Measurements from ENCODE around the gene COX4I2. TPM values are rescaled to one million over a fixed set of nuclear protein-coding genes. Genes with fewer than 3 reads are reported as not detected.

COX4I2 gene
- total RNA-seq (10 to 100 TPM in 5 of 9 donors, 1 to 10 TPM in 4; 5.7 to 29.4 (median 10.6) TPM), polyA plus RNA-seq (10 to 100 TPM; 13.6 to 42.8 TPM)
- long read RNA-seq, donor 1, transcript COX4I2-201 (5 exons, 693 nt), result major isoform, 6 of 9 reads
- long read RNA-seq, donor 1, partial matches to known transcripts, result 1 of 9 reads
- long read RNA-seq, donor 1, other reads (novel, unspliced or antisense), result 2 of 9 reads
- long read RNA-seq, donor 2, partial matches to known transcripts, result 1 of 5 reads
- long read RNA-seq, donor 2, other reads (novel, unspliced or antisense), result 2 of 5 reads
- long read RNA-seq, donor 3, partial matches to known transcripts, result 1 of 5 reads
- long read RNA-seq, donor 3, other reads (novel, unspliced or antisense), result 2 of 5 reads

DNA sequence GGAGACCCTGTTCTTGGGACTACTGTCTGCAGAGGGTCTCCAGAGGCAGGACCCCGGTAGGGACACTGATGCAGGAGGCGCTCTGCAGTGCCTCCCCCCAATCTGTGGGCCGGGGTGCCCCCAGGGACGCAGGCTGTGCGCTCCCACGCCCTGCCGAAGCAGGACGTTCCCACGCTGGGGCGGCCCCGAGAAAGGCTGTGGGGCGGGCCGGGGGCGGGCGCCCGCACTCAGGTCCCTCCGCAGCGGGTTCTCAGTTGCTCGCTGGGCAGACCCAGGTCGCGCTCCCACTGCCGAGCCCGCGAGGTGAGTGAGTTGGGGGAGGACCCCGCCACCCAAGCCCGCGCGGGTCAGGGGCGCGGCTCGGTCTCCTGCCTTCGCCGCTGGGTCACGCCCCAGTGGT, at the start of gene COX4I2:
COX4I2 (plus strand) TSS at position 253 of the 400 bp plus-strand sequence. CDS start 1,106 bp downstream, outside the sequence.
- TF ChIP-seq, protein P1, sequence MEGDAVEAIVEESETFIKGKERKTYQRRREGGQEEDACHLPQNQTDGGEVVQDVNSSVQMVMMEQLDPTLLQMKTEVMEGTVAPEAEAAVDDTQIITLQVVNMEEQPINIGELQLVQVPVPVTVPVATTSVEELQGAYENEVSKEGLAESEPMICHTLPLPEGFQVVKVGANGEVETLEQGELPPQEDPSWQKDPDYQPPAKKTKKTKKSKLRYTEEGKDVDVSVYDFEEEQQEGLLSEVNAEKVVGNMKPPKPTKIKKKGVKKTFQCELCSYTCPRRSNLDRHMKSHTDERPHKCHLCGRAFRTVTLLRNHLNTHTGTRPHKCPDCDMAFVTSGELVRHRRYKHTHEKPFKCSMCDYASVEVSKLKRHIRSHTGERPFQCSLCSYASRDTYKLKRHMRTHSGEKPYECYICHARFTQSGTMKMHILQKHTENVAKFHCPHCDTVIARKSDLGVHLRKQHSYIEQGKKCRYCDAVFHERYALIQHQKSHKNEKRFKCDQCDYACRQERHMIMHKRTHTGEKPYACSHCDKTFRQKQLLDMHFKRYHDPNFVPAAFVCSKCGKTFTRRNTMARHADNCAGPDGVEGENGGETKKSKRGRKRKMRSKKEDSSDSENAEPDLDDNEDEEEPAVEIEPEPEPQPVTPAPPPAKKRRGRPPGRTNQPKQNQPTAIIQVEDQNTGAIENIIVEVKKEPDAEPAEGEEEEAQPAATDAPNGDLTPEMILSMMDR (IDR thresholded peaks at IDR 0.05), result no peak
- peak in 1 of 2 donors; percentile 38 for TF ChIP-seq POLR2A (IDR thresholded peaks at IDR 0.05)
- WGBS, 4 donors, result 31 to 40% (median 36%) methylated on average over 4 to 34 of the region's 34 CpGs
- Histone ChIP-seq H3K36me3 (no peaks in the 10 kb centered on the region), H3K4me3 (peak within 1 kb of the TSS in 11 of 12 donors; percentile 5 to 62 (median 47)), H3K27ac (peak within 1 kb of the TSS; percentile 17 to 88 (median 74)), H3K4me1 (peaks cover 0 to 12% (median 2%) of the 10 kb centered on the region in 12 donors), H3K9me3 (no peaks in the 10 kb centered on the region), H3K27me3 (peaks cover 0 to 7% (median 0%) of the 10 kb centered on the region in 9 donors)
- ATAC-seq (peak; percentile 38 to 66 (median 58)), DNase-seq (peak; percentile 54 to 73 (median 69))
- intact Hi-C loops (cut with DNase I), result no loop called here

DNA sequence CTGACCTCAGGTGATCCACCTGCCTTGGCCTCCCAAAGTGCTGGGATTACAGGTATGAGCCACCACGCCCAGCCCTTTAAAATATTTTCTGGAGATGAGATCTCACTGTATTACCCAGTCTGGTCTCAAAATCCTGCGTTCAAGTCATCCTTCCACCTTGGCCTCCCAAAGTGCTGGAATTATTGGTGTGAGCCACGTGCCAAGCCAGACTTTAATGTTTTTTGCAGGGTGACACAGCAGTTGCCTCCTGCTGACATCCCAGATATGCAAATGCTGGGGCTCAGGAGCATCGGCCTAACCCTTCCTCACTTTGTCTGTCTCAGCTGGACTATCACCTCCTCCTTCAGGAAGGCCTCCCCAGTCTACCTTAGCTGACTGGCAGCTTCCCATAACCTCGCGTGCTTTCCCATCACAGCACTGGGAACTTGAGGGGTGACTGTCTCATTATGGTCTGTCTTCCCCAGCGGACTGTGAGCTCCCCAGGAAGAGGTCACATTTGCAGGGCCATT, 46.9 kb upstream of the COX4I2 start:
- Histone ChIP-seq H3K27ac (peak overlapping the region in 9 of 12 donors; percentile 13 to 97 (median 60)), H3K4me3 (no peak overlapping the region), H3K27me3 (peaks cover 0 to 9% (median 0%) of the 10 kb centered on the region in 9 donors), H3K9me3 (no peaks in the 10 kb centered on the region), H3K36me3 (no peaks in the 10 kb centered on the region), H3K4me1 (peaks cover 0 to 53% (median 27%) of the 10 kb centered on the region in 12 donors)
- 81 to 85% (median 82%) methylated on average over 7 of the region's 7 CpGs for WGBS, 4 donors
- intact Hi-C loops (cut with DNase I), result no loop called here
- ATAC-seq, result no peak
- TF ChIP-seq POLR2A (IDR thresholded peaks at IDR 0.05), result no peak
- TF ChIP-seq, protein P1 (IDR thresholded peaks at IDR 0.05), result no peak
- DNase-seq, result no peak

DNA sequence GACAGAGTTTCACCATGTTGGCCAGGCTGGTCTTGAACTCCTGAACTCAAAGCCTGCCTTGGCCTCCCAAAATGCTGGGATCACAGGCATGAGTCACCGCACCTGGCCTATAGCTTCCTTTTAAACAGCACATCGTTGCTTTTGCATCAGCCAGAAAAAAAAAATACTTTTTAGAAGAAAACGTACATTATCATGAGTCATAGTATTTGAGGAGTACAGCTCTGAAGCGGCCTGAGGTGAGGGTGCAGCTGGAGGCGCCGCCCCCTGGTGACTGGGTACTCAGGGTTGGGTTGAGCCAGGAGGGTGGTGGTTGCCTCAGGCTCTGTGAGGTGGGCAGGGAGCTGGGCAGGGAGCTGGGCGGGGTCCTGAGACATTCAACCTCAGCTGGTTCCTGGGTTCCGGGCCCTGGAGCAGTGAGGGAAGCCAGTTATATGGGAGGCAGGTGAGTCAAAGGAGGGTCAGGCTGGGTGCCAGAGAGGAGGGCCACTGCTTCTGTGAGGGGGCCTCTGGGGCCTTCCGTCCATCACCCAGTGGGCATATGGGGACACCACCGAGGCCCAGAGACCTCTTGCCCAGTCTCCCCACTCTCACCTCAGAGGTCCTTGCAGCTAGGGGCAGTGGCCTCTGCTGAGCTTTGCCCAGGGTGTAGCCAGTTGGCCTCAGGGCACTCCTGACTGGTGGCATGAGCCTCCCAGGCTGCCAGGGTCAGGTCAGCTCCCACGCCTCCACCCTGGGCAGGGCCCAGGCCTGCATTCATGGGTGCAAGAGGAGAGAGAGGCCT, 44.3 kb upstream of the COX4I2 start:
- TF ChIP-seq, protein P1 (IDR thresholded peaks at IDR 0.05), result no peak
- no peak for TF ChIP-seq POLR2A (IDR thresholded peaks at IDR 0.05)
- Histone ChIP-seq H3K36me3 (no peaks in the 10 kb centered on the region), H3K4me1 (peaks cover 3 to 44% (median 24%) of the 10 kb centered on the region in 12 donors), H3K27ac (peak overlapping the region in 11 of 12 donors; percentile 43 to 97 (median 91)), H3K27me3 (no peaks in the 10 kb centered on the region), H3K4me3 (no peak overlapping the region), H3K9me3 (no peaks in the 10 kb centered on the region)
- intact Hi-C loops (cut with DNase I), result loop anchor here in 1 of 10 donors (2.0 kb wide), 1 partner anchor 15 kb away; no protein-coding TSS in a partner anchor
- no peak for ATAC-seq
- 84 to 90% (median 87%) methylated on average over 9 to 11 of the region's 11 CpGs for WGBS, 4 donors
- no peak for DNase-seq

All from heart left ventricle (tissue), 16 donors.